ENCODE results near the gene BANP. TPM values are rescaled to one million over a fixed set of nuclear protein-coding genes. Genes with fewer than 3 reads are reported as not detected.
A peak's percentile ranks its signal among the peaks of the same experiment; 100 is the strongest.

BANP gene
- total RNA-seq, 1 donor from 2014 or later = 25.5 TPM

DNA sequence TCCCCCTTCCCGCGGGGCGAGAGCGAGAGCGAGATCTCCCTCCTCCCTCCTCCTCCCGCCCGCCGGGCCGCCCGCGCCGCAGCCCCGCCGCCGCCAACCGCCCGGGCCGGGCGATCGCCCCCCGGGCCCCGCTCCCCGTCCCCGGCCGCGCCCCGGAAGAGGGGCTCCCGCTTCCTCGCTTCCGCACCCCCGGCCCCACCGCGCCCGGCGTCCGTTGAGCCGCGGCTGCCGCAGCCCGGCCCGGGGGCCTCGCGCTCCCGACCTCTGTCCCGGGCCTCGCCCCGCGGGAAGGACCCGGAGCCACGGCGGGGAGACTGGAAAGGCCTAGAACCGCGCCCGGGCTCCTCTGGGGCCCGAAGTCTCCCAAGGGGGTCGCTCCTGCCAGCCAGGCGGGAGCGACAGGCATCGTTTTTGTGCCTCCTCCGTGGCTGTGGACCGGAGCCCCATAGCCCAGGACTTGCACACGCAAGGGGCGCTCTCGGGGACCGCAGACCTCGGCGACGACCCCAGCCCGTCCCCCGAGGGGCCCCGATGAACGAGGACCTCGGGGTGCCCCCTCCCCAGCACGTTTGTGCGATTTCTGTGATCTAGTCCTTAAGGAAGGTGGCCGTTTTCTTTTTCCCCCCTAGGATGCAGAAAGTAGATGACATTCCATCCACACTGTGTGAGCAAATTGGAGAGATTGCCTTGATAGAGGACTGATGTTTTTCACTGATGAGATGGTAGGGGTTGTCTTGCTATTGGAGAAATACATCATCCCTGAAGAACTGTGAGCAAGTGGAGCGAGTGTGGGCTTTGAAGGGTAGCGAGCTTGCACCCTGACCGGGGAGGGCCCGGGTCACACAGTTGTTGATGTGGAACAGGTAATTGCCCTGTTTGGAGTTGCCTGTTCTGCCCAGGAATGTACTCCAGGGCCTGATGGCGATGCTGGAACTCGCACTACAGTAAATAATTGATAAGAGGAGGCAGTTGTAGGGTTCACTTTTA is 611 bp downstream of the BANP start:
- TF ChIP-seq, protein P1, sequence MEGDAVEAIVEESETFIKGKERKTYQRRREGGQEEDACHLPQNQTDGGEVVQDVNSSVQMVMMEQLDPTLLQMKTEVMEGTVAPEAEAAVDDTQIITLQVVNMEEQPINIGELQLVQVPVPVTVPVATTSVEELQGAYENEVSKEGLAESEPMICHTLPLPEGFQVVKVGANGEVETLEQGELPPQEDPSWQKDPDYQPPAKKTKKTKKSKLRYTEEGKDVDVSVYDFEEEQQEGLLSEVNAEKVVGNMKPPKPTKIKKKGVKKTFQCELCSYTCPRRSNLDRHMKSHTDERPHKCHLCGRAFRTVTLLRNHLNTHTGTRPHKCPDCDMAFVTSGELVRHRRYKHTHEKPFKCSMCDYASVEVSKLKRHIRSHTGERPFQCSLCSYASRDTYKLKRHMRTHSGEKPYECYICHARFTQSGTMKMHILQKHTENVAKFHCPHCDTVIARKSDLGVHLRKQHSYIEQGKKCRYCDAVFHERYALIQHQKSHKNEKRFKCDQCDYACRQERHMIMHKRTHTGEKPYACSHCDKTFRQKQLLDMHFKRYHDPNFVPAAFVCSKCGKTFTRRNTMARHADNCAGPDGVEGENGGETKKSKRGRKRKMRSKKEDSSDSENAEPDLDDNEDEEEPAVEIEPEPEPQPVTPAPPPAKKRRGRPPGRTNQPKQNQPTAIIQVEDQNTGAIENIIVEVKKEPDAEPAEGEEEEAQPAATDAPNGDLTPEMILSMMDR (IDR thresholded peaks at IDR 0.05; ENCODE audit: partially characterized antibody, unreplicated experiment) = peak; percentile 8
- H3K9me3 Mint-ChIP-seq (ENCODE audit: unreplicated experiment) = peaks cover 12% of the 10 kb centered on the region
- no peaks in the 10 kb centered on the region for H3K36me3 Mint-ChIP-seq (ENCODE audit: unreplicated experiment)
- DNase-seq = peak; percentile 58
- peaks cover 7% of the 10 kb centered on the region for H3K27me3 Mint-ChIP-seq (ENCODE audit: unreplicated experiment)
- peak overlapping the region; percentile 92 for H3K4me3 Mint-ChIP-seq (ENCODE audit: unreplicated experiment)
- peaks cover 21% of the 10 kb centered on the region for H3K4me1 Mint-ChIP-seq (ENCODE audit: low read depth, unreplicated experiment)
- H3K27ac Mint-ChIP-seq (ENCODE audit: unreplicated experiment) = peak overlapping the region; percentile 94

DNA sequence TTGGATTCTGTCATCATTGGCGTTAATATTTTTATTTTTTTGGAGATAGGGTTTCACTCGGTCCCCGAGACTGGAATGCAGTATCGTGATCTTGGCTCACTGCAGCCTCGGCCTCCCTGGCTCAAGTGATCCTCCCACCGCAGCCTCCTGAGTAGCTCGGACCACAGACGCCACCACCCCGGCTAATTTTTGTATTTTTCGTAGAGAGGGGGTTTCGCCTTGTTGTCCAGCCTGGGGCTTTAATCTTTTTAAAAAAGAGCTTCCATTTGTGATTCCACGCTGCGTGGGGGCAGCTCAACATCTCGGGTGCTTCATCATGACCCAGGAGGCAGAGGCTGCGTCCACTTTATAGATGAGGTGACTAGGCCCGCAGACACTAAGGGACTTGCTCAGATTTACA is 1.5 kb downstream of the BANP start:
- no peak for DNase-seq
- Mint-ChIP-seq H3K27me3 (ENCODE audit: unreplicated experiment) (peaks cover 5% of the 10 kb centered on the region), H3K36me3 (ENCODE audit: unreplicated experiment) (no peaks in the 10 kb centered on the region), H3K27ac (ENCODE audit: unreplicated experiment) (peak overlapping the region; percentile 94), H3K4me1 (ENCODE audit: low read depth, unreplicated experiment) (peaks cover 26% of the 10 kb centered on the region), H3K9me3 (ENCODE audit: unreplicated experiment) (peaks cover 11% of the 10 kb centered on the region), H3K4me3 (ENCODE audit: unreplicated experiment) (peak overlapping the region; percentile 92)
- TF ChIP-seq, protein P1 (IDR thresholded peaks at IDR 0.05; ENCODE audit: partially characterized antibody, unreplicated experiment) = no peak

DNA sequence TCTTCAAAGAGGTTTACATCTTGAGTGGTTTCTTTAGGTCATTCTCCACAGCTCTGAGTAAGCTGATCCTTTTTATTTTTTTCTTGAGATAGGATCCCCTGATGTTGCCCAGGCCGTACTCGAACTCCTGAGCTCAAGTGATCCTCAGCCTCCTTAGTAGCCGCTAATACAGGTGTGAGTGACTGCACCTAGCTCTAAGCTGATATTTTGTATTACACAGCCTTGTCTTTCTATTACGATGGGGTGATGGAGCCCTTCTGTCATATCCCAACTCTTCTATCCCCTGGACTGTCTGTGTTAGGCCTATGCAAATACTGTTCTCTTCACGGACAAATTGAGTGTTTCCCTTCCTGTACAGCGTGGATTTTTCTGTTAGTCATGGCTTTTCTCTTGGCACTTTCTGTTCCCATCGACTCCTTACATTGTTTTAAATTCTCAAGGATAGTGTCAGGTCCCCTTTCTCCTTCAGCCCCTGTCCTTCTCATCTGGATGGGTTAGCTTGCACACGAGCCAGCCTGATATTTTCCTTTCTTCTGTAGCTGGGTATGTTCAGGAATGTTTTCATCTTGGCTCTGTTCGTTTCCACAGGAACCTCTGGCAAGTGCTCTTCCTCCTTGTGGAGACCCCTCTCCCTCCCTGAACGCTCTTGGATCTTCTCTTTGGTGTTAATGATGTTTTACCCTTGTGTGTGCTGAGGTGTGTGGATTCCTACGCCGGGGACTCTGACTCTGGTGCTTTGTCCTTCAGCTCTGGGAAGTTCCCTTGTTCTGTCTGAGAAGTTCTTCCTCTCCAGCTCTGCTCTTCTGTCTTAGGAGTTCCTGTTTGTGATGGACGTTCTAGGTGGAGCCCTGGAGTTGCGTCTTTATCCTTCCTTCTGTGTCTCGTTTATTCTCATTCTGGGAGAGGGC is 2.3 kb downstream of the BANP start:
- TF ChIP-seq, protein P1 (IDR thresholded peaks at IDR 0.05; ENCODE audit: partially characterized antibody, unreplicated experiment) = no peak
- H3K27ac Mint-ChIP-seq (ENCODE audit: unreplicated experiment) = peak overlapping the region; percentile 14
- peaks cover 25% of the 10 kb centered on the region for H3K4me1 Mint-ChIP-seq (ENCODE audit: low read depth, unreplicated experiment)
- H3K27me3 Mint-ChIP-seq (ENCODE audit: unreplicated experiment) = peaks cover 5% of the 10 kb centered on the region
- H3K9me3 Mint-ChIP-seq (ENCODE audit: unreplicated experiment) = peaks cover 11% of the 10 kb centered on the region
- peak overlapping the region; percentile 58 for H3K4me3 Mint-ChIP-seq (ENCODE audit: unreplicated experiment)
- no peaks in the 10 kb centered on the region for H3K36me3 Mint-ChIP-seq (ENCODE audit: unreplicated experiment)
- DNase-seq = no peak

DNA sequence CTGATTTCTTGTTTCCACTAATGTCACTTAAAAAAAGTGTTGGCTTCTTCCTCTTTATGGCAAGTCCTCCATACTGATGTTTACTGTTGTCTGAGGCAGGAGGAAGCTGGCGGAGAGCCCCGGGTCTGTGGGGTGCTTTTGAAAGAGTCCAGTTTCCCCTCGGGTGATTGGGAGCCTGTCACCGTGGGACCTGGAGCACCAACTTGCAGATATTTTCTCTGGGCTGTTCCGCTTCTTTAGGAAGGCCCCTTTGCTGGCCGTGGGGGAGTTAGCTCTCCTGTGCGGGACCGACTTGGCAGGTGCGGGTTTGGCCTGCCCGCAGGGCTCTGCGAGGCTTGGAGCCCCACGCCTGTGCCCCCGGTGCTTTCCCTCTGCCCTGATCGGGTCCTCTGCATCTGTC is 3.1 kb downstream of the BANP start:
- Mint-ChIP-seq H3K9me3 (ENCODE audit: unreplicated experiment) (peaks cover 12% of the 10 kb centered on the region), H3K27me3 (ENCODE audit: unreplicated experiment) (peaks cover 5% of the 10 kb centered on the region), H3K4me3 (ENCODE audit: unreplicated experiment) (no peak overlapping the region), H3K4me1 (ENCODE audit: low read depth, unreplicated experiment) (peaks cover 32% of the 10 kb centered on the region), H3K36me3 (ENCODE audit: unreplicated experiment) (no peaks in the 10 kb centered on the region), H3K27ac (ENCODE audit: unreplicated experiment) (peak overlapping the region; percentile 14)
- TF ChIP-seq, protein P1 (IDR thresholded peaks at IDR 0.05; ENCODE audit: partially characterized antibody, unreplicated experiment) = no peak
- DNase-seq = no peak
